K562 (cell line): ENCODE data around the gene SLC5A2. TPM values are rescaled to one million over a fixed set of nuclear protein-coding genes. Genes with fewer than 3 reads are reported as not detected.
A peak's percentile ranks its signal among the peaks of the same experiment; 100 is the strongest.

Experiments
- BHLHE40 ChIP-seq: IDR thresholded peaks from 2 replicates; pipeline ENCODE4 v1.6.1; 2011; ENCODE audit warnings: low read length, improper control_type of control experiment
- BRF2 ChIP-seq: IDR thresholded peaks from 3 replicates; pipeline ENCODE4 v1.6.1; 2011; ENCODE audit warnings: borderline replicate concordance, mild to moderate bottlenecking; ENCODE audit not compliant: insufficient read length, insufficient read depth
- GABPB1 ChIP-seq: sonication (generic); formaldehyde crosslinking; IDR thresholded peaks from 2 replicates; pipeline ENCODE4 v1.8.0; 2022; ENCODE audit warnings: mild to moderate bottlenecking, missing genetic modification reagents
- GATA2 ChIP-seq: sonication (generic); formaldehyde crosslinking; IDR thresholded peaks from 2 replicates; pipeline ENCODE4 v1.4.0; 2020; ENCODE audit warnings: mild to moderate bottlenecking, missing genetic modification reagents
- KLF13 ChIP-seq: fragments of 450-650 bp; IDR thresholded peaks from 2 replicates; pipeline ENCODE4 v1.6.1; 2016; ENCODE audit warnings: missing genetic modification characterization, low read depth, mild to moderate bottlenecking, missing compliant biosample characterization, moderate library complexity, borderline replicate concordance
- KLF16 ChIP-seq: IDR thresholded peaks from 2 replicates; pipeline ENCODE4 v1.6.1; 2016; ENCODE audit warnings: antibody characterized with exemption
- MAFK ChIP-seq: IDR thresholded peaks from 2 replicates; pipeline ENCODE4 v1.6.1; 2011; ENCODE audit warnings: low read length, improper control_type of control experiment
- MIER1 ChIP-seq: fragments of 450-650 bp; IDR thresholded peaks from 2 replicates; pipeline ENCODE4 v1.6.1; 2016; ENCODE audit warnings: antibody characterized with exemption, mild to moderate bottlenecking, low read depth
- OTX1 ChIP-seq: fragments of 450-650 bp; formaldehyde crosslinking; IDR thresholded peaks from 2 replicates; pipeline ENCODE4 v1.4.0; 2022; ENCODE audit warnings: mild to moderate bottlenecking
- POLR2AphosphoS5 ChIP-seq: IDR thresholded peaks from 2 replicates; pipeline ENCODE4 v1.6.1; 2011; ENCODE audit warnings: mild to moderate bottlenecking, low read depth, low read length, moderate library complexity; ENCODE audit not compliant: control insufficient read depth, insufficient read depth
- PRDM10 ChIP-seq: fragments of 450-650 bp; IDR thresholded peaks from 2 replicates; pipeline ENCODE4 v1.6.1; 2018; ENCODE audit not compliant: partially characterized antibody
- RBBP5 ChIP-seq: fragments of 200-600 bp; sonication (generic); IDR thresholded peaks from 2 replicates; pipeline ENCODE4 v1.6.1; 2012; ENCODE audit warnings: borderline replicate concordance, mild to moderate bottlenecking, low read length, control low read depth, inconsistent platforms; ENCODE audit not compliant: insufficient read depth, poor library complexity, severe bottlenecking
- SPI1 ChIP-seq: IDR thresholded peaks from 2 replicates; pipeline ENCODE4 v1.6.1; 2011; ENCODE audit warnings: low read depth, low read length, control low read depth, borderline replicate concordance
- TFE3 ChIP-seq: fragments of 450-650 bp; formaldehyde crosslinking; IDR thresholded peaks from 2 replicates; pipeline ENCODE4 v1.4.0; 2020; ENCODE audit warnings: mild to moderate bottlenecking, mixed read lengths
- YY1 ChIP-seq, 3 experiments: IDR thresholded peaks; 2 replicates each; pipeline ENCODE4 v1.6.1; 2011; ENCODE audit warnings: low read length in 2 of 3, mild to moderate bottlenecking in 2 of 3, moderate library complexity in 2 of 3, borderline replicate concordance in 1 of 3, control low read depth in 1 of 3, low read depth in 1 of 3; ENCODE audit not compliant: insufficient read depth in 3 of 3, insufficient replicate concordance in 2 of 3, control insufficient read depth in 1 of 3, insufficient read length in 1 of 3; ENCODE audit errors: extremely low read depth in 1 of 3
- polyA plus RNA-seq, 8 experiments: library from polyadenylated mRNA; depleted of rRNA in 4 of 8; stranded (reverse) in 5 of 8; unstranded in 3 of 8; fragments of >200 nt; fragmentation: Nextera tagmentation in 2 of 8; fragmentation: Illumina TruSeq in 1 of 8; extraction: Ambion mirVana in 2 of 8; extraction: Trizol in 1 of 8; gene quantifications; 2 replicates each; pipeline versions ENCODE4 v1.2.1 to v1.2.3, GENCODE V29; 2011 to 2014; ENCODE audit warnings: inconsistent platforms in 1 of 8, missing spikeins in 1 of 8
- total RNA-seq, 7 experiments: library from RNA; depleted of rRNA in 6 of 7; stranded (reverse); fragments of >200 nt in 6 of 7; fragmentation: Illumina TruSeq in 2 of 7; extraction: Trizol in 2 of 7; gene quantifications; 2 replicates each; pipeline versions ENCODE4 v1.2.1 to v1.2.3, GENCODE V29; 2011 to 2021; ENCODE audit warnings: low replicate concordance in 1 of 7

Gene SLC5A2
- total and polyA plus RNA-seq, 9 of the 15 experiments (the other 6 are each of a cell fraction or from before 2014, with no cell fraction given) = 0.07 to 2.7 (median 2.2) TPM; not detected in 6

- TF ChIP-seq TFE3 (CRISPR knock-in tag) (no peak), KLF16 (no peak), GABPB1 (CRISPR knock-in tag) (no peak), OTX1 (CRISPR knock-in tag) (no peak), MAFK (no peak), GATA2 (no peak), PRDM10 (no peak), POLR2AphosphoS5 (no peak), SPI1 (peak; percentile 82), BHLHE40 (peak; percentile 41), BRF2 (no peak), YY1 (IDR thresholded peaks at IDR 0.05; ENCODE audit: borderline replicate concordance in 1 of 3, control insufficient read depth in 1 of 3, extremely low read depth in 1 of 3, insufficient read depth in 3 of 3, insufficient read length in 1 of 3, insufficient replicate concordance in 2 of 3, low read depth in 1 of 3, low read length in 2 of 3) (no peak), RBBP5 (peak; percentile 72), KLF13 (tag) (no peak; the same call in 1 of the 2 replicates), MIER1 (no peak)
Measured at GRCh38 chr16:31477220-31478216, 5.4 kb upstream of the SLC5A2 start (continued).
